ENCODE measurements around the gene AFDN.

Gene AFDN

DNA sequence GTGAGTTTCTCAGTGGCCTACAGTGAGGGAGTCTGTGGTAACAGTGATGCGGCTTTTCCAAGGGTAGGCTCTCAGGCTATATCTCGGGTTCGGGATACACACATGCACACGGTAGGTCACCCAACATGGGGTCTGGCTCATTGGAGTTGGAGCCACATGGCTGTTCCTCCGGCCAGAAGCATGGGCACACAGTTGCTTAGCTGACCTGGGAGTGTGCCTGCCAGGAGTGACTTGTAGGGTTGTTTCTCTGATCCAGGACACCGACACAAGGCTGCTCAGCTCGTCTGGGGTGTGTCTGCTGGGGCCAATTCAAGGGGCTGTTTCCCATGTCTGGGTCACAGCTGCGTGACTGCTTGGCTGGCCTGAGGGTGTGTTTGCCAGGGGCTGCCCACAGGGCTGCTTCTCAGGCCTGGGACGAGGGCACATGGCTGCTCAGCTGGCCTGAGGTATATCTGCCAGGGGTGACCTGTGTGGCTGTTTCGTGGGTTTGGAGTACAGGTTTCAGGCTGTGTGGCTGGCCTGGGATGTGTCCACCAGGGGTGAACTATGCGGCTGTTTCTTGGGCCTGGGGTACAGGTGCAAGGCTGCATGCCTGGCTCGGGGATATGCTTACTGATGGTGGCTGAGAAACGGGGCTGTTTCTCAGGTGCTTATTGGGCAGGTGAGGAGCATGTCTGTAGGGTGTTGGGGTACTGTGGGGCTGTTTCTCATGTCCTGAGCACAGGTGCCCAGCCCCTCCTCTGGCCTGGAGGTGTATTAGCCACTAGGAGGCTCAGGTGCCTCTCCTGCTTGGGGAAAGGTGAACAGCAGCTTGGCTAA is 185.9 kb downstream of the AFDN start:
- no peak for DNase-seq

DNA sequence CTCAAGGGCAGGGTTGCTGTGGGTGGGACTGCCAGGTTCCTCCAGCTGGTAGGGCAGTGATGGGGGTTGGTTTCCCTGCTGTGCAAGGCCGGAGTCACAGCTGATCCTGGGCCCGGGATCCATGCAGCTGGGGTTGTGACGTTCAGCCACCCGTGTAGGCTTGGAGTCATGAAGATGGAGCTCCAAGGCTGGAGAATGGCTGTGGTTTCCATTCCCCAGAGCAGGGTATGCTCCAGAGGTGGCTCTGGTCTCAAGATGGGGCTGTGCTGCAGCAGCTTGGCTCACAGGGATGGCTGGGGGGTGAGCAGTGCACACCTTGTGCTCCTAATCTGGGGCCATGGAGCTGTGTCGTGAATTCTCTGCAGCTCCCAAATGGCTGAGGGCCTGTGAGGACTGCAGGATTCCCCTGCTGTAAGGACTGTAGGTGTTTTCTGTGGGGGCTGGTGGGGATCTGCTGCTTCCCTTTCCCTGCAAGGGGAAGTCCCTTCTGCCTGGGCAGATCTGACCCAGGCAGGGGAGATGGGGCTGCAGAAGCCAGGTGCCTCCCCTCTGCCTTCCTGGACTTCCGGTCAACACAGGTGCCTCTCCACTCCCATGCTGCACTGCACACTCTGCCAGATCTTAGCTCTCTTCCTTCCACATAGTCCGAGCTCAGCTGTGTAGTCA is 186.7 kb downstream of the AFDN start:
- no peak for DNase-seq

DNA sequence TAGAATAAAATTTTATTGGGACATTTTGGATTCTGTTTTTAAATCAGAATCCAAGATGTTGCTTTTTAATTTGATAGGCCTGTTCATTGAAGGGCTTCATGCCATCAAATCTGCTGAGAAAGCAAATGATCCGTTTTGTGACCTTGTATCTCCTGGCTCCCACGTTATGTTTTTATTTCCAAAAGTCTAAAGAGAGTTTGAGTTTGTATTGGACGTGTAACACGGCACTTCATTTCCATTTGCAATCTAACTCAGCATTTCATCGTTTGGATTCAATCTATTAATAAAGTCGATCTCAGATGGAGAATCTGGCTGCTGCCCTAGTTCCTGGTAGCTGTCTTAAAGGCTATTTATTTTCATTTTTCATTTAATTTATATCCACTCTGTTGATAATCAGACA is 187.7 kb downstream of the AFDN start:
- no peak for DNase-seq

DNA sequence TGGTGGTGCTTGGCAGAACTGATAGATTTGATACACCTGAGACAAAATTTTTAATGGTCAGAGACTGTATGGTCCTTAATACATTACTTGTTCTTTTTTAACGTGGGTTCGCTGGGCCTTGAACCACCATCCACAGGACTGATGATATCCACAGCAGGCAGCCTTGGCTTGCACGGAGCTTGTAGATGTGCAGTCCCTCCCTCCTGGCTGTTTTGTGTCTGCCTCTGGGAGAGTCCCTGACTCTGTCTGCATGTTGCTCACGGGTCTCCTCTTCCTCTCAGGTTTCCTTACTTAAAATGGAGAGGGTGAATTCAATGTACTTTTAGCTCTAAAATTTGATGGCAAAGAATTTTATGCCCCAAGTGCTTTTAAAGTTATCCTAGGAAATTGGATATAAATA is 188.3 kb downstream of the AFDN start:
- DNase-seq: no peak

DNA sequence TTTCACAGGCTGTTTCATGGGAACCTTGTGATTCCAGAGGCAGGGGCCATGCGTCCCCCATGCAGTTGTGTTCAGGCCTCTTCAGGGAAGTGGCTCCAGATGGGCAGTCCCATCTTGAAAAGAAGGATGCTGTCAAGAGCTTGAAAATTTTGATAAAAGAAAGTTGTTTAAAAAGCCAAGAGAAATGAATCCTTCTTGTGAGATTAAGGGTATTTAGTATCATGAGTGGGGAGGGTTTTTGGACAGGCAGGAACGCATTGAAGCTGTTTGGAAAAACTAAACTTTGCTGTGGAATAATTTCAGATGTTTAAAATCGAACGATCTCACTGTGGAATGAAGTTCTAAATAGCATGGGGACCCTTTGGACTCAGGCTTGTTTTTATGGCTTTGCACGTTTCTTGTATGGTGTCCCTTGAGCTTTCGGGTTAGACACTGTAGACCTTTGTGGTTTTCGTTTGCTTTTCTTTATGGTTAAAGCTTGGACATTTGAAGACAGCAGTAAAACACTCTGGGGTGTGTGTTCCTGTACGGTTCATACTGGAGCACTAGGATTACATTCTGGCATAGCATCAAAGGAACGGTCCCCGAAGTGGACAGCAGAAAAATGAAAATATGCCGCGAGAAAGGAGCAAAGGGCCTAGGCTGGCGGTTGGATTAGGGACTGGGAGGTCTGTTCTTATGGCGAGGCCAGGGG is 188.9 kb downstream of the AFDN start:
- DNase-seq: no peak

DNA sequence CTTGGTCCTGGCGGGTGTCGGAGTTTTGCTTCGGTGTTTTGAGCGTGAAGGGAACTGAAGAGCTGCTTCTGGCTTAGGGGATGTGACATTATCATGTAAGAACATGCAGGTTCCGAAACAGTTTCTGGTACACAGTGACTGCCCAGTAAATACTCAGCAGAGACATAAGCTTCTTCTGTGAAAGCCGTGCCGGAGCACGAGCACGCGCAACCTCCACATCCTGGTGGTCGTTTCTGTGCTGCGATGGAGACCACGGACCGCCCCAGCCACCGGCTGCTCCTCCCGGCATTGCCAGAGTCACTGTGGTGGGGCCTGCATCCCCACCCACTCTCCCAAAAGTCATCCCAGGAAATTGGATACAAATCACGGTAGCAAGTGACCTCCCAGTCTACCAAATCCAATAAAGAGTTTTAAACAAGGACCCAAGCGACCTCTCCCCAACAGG is 189.5 kb downstream of the AFDN start:
- no peak for DNase-seq

DNA sequence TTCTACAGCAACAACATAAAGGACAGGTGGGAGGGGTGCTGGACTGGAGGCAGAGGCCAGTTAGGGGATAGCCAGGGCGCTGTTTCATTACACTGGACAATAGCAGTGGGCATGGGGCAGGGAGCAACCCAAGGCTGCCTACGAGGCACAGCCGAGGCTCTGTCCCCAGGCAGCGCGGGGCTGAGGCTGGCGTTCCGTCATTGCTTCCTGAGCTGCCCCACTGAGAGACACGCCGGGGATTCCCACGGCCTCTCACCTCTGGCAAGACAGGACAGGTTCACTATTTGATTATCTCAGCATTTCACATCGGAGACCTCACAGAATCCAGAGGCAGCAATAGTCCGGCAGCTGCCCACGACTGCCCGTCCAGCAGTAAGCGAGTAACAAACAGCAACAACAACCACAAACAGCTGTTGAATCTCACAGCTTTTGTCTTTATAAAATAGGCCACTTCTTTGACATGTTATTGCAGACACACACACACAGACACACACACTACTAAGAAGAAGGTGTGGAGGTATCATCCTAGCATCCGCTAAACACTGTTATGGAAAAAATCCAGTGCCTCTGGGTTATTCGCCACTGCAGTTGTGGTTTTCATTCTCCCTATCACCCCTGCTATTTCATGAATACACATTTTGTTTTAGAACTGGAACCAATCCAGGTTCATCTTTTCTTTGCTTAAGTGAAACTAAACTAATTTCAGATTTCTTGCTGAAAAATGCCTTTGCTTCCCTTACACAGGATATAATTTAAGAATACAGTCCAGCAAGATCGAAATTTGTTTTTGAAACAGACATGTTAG is 190.2 kb downstream of the AFDN start:
- DNase-seq: no peak

DNA sequence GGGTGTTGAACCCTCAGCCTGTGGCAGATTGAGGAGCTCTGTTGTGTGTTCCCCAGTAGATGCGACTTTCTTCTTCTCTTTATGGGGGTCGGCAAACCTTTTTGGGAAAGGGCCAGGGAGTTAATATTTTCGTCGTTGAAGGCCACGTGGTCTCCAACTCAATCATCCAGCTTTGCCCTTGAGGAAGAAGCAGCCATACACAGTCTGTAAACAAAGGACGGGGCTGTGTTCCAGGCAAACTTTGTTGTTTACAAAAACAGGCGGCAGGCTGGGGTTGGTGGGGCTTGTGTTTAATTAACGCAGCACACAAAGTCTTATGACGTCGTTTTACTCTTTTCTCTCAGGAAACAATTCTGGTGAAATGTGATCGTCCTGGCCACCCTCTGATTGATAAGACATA is 190.9 kb downstream of the AFDN start:
- no peak for DNase-seq

DNA sequence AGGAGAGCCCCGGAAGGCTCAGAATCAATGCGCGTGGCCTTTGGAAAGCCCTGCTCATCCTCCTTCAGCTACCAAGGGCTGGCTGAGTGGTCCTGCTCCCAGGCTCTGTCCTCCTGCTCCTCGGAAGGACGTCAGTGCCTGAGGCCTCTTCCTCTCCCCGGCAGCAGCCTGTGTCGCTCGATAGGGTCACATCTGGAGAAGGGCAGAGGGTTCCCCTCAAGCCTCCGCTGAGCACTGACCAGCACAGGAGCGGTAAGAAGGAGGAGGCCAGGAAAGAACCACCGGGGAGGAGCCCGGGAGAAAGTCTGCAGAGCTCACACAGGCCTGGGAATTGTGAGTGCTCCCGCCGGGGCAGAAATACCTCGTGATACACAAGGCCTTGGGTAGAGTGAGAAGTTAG is 192.0 kb downstream of the AFDN start:
- DNase-seq: no peak

DNA sequence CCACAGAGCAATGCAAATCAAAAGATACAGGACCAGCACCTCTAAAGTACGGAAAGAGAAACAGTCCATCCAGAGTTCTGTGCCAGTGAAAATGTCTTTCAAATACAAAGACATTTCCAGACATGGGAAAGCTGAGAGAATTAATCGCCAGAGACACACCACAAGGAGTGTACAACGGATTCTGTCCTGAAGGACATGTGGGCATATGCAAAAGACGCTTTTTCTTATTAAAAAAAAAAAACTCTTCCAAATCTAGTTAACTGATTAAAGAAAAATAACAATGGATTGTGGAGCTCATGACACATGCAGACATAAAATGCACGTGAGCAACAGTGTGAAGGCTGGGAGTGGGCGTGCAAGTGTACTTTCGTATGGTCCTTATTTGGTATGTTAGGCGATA is 193.5 kb downstream of the AFDN start:
- no peak for DNase-seq

DNA sequence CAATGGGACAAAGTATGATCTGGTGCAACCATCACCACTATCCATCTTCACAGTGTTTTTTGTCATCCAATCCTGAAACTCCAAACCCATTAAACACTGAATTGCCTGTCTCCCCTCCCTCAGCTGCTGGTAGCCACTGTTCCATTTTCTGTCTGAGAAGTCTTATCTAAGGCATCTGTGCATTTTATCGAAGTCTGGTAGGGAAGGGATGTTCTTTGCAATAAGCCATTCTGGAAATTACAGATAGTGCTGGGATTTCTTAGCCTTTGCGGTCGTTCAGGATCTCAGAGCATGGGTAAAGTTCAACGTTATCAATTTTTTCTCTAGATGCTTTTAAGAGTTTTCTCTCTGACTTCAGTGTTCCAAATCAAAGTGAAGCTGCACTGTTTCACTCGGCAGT is 194.9 kb downstream of the AFDN start:
- no peak for DNase-seq

Measured in NCI-H69 (cell line).